IPS-NIHi7 (cell line): ENCODE results near the gene TNIK.
"Not testable (repeated sequence)": the region's sequence is repeated elsewhere in the genome, so short reads cannot be mapped to it uniquely, and the experiment has no call there.

Experiments used
- DNase-seq: peaks from one replicate; pipeline ENCODE4 v3.0.0; 2012; ENCODE audit warnings: mixed read lengths; ENCODE audit errors: extremely low spot score

The TNIK gene

DNA sequence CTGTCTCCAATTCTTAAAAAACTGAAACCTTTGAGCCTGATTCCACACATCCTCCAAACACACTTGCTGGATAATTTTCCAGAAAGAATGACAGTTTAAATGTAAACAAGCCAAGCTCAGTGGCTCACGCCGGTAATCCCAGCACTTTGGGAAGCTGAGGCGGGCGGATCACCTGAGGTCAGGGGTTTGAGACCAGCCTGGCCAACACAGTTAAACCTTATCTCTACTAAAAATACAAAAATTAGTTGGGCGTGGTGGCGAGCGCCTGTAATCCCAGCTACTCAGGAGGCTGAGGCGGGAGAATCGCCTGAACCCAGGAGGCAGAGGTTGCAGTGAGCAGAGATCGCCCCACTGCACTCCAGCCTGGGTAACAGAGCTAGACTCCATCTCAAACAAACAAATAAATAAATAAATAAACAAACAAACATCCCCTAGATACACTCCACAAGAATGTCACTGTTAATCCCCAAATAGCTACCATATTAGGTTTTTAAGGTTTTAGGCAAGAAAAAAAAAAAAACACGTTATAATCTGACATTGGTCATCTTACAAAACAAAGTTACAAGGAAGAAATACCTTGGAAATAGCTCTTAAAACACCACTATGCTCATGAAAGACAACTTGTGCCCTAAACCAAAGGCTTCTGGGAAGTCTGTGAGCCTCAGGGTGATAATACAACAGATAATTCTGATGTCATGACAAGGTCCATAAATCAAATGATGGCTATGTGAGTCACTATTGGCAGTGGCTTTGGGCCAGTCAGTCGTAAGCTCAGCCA lies 13.2 kb downstream of the TNIK start:
- no peak for DNase-seq

DNA sequence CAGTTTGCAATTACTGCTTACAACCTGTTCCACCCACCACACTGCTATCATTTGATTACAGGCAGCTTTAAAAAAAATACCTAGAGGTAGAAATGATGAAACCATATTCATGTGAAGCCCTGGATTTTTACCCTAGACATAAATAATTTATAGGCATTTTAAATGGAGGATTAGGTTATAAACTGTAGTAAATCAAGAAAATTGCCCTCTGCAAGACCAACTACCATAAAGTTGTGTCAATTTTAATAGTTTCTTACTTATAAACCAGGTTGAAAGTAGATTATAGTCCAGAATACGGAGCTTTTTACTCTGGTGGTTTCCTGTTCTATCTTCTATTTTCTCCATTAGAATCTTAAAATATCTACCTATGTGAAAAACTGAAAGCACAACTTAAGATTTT lies 13.9 kb downstream of the TNIK start:
- DNase-seq: no peak

DNA sequence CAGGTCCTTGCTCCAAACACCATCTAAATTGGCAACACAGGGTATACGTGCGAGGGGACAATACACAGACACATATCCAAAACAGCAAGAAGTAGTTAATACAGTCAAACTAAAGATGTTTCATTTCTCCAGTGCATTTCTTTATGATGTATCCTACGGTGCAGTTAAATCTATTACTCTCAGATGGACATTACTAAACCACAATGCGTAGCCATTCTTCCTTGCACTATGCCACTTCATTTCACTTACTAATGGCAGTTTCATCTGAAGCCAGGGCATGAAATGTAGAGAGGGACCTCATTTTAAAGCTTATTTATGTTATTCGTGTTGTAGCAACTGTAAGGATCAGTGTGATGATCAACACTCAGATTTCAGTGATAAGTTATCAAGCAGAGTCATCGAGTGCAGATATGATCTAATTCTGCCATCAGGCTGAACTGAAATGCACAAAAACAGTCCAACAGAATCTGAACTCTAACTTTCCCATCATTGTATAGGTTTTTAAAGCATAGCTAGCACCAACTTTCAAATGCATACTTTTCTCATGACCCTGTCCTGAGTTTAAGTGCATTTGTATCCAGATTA lies 14.5 kb downstream of the TNIK start:
- no peak for DNase-seq

DNA sequence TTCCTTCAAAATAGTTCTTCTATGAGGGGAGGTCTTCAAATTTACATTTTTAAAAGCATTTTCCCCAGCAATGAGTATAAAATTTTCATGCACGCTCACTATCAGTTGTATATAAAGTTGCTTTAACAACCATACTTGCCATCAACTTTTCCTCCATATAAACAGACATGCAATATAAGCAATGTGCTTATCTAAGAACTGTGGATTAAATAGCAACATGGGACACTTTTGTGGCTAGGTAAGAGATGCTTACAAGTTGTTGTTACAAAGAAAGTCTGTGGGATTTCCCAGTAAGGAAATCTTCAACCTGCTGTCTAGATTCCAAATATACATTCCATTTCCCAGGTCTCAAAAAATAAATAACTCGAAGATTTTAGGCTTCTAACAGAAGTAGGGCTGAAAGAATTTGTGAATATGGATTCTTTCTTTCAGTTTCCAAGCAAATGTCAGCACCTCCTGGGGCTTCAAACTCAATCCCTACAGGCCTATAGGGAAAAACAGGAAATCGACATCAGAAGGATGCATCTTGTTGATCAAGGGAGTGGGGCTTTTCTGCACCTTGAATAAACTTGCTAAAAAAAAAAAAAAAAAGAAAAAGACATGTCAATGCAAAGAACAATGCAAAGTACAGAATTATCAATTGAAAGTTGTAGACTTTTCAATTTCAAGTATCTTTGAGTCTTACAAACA lies 16.1 kb downstream of the TNIK start:
- no peak for DNase-seq

DNA sequence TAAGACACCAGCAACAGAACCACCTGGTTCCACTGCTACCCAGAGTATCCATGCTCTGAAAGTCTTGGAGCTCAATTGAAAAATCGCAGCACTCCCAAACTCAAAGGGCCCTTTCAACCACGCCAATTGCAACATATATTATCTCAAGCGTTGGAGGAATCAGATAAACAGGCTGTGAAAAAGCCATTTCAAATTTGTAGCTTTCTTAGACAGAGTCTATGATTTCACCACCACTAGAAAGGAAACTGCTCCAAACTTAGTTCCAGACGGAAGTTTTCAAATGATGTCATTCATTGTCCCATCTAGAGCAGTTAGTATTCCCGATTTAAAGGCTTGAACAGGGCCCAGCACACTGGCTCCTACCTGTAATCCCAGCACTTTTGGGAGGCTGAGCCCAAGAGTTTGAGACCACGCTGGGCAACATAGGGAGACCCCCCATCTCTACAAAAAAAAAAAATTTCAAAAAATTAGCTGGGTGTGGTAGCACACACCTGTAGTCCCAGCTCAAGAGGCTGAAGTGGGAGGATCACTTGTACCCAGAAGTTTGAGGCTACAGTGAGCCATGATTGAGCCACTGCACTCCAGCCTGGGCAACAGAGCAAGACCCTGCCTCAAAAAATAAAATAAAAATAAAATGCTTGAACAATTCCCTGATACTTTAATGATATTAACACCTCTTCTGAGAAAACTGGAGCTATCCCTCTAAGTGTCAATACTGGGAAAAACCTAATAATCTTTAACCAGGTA lies 16.8 kb downstream of the TNIK start:
- DNase-seq: no peak

DNA sequence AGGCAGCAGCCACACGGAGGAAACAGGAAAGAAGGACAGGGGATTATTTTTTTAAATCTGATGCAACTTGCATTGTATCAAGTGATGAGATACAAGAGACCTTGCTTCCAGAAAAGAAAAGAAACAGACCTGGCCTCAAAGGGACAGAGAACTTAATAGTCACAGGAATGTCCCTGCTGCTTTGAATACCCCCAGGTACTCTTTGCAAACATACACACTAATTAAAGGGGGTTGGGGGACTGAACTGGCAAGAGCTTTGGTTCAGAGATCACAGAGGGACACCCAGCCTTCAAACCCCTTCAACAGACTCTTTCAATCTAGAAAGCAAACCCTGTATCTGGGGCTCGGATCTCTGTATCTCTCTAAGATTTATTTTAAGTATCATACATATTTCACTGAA lies 18.0 kb downstream of the TNIK start:
- DNase-seq: no peak

DNA sequence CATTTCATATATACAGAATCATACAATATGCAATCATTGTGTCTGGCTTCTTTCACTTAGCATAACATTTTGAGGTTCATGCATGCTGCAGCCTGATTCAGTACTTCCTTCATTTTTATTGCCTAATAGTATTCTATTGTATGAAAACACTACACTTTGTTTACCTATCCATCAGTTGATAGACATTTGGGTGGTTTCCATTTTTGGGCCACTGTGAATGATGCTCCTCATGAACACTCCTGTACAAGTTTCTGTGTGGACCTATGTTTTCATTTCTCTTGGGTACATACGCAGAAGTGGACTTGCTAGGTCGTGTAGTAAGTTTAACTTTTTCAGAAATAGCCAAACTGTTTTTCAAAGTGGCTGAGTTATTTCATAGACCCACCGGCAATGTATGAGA lies 18.8 kb downstream of the TNIK start:
- no peak for DNase-seq

DNA sequence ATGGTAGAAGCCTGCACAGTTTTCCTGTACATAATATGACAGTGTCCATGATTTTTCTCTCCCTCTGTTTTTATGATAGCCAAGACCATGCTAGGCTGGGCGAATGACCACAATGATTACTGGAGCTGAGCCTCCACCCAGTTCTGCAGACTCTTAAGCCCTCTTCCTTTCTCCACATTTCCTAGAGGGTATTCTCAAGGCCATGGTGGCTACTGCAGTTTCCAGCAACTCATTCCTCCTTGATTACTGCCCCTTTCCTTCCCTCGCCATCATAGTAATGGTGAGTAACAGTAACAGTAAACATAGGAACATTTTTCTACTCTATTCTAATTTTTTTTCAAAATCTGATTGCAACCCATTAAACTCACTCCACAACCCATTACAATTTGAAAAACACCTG lies 20.2 kb downstream of the TNIK start:
- no peak for DNase-seq

DNA sequence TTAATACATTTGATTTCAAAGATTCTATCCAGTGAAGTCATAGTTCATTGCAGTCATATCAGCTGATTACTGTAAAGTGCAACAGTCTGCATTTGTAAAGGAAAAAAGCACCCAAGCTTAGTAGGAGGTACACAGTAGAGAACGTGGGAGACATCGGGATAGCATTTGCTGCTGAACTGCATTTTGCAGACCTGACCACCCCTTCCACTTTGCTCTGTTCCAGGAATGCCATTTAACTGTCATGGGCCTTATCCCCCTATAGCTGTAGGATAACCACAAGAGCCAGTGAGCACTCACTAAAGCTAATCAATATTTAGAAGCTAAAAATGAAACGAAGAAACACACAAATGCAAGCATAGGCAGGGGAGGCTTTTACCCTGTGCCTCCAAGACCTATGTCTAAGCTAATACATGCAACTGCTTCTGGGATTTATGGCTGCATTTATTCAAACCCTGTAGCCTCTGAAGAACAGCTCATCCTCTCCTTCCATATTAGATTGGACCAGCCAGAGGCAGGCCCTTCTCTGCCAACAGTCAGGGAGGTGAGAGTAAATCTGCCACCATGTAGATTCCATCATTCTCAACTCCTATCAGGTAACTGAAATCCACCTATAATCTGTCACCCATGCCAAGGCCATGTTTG lies 23.0 kb downstream of the TNIK start:
- no peak for DNase-seq

DNA sequence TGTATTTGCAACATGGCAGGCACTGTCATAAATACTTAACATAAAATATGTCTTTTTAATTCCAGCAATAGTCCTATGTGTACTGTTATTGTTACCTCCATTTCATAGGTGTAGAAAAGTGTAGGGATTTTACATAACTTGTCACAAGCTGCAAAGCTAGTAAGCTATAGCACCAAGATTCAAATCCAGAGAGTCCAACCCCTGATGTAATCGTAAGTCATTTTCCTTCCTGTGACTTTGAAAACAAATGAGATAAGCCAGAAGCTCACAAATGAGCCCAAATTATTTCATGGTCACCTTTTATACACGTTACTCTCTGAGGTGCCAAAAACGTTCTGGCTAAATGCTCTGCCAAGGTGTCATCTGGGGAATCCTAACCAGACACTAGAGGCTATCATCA lies 23.8 kb downstream of the TNIK start:
- no peak for DNase-seq

DNA sequence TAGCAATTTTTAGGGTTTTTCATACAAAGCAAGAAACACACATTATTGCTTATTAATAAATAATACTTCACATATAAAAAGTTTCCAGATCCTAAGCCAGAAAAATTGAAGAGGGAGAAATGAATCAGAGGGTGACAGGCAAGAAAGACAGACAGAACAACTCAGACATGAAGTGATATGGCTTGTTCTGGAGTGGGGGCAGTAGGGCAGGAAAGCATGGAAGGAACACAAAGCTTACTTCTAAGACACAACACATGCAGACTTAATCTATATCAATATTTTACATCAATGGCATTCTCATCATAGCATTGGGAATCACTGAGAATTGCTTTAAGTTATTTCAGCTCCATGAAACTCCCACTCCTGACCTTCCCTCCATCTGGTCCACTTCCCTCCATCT lies 24.4 kb downstream of the TNIK start:
- DNase-seq: no peak

DNA sequence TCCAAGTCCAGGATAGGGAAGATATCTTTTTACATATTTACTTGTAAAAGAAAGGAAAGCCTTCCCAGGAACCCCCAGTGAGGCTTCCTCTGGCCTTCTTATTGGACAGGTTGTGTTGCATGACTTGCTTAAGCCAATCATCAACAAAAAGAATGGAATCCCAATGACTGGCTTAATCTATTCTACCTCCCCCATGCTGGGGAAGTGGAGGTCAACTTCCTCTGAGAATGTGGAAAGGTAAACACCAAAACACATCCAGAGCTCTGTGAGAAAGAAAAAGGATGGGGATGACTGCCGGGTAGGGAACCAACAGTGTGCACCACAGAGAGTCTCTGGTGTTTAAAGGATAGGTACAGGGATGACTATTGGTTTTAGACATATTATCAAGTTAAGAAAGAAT lies 25.1 kb downstream of the TNIK start:
- DNase-seq: no peak

DNA sequence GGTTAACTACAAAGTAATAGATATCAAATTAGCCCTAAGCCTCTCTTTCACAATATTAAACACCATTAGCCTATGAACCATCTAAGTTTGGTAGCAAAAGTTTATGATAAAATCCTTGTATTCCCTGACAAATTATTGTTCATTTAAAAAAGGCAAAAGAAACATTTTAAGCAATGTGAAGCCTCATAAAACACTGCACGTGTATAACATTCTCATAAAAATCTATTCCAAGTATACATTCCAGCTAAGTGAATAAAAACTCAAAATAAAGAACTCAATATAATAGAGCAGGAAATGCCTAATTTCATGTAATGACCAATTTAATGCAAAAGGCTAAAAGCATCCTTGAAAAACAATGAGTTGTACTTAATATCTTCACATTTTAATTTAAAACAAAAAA lies 27.7 kb downstream of the TNIK start:
- DNase-seq: no peak

DNA sequence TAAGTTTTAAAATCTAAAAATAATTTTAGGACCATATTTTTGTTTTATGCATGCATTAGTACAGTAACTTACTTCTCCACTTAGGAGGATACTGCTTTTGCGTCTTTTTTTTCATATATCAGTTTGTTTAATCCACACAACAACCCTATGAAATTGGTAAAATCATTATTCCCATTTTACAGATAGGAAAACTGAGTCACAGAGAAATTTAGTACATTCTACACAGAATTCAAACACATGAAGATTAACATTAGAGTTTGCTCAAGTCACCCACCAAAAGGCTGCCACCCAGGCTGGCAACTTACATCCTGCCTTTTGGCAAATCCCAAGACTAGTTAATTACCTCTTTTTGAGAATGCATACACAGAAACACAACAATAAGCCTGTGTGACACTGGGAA lies 28.7 kb downstream of the TNIK start:
- no peak for DNase-seq

DNA sequence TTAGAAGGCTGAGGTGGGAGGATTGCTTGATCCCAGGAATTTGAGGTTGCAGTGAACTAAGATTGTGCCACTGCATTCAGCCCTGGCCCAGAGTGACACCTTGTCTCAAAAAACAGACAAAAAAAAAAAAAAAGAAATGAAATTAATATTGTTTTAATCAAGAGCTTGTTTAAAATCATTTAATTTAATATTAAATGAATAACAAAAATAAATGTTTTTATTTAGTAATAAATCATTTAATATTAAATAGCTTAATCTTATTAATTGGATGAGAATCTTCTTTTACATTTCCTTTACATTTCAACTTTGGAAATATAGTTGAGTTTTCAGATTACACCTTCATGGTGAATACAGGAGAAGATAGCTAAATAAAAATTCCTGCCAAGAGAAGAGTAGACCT lies 29.7 kb downstream of the TNIK start:
- DNase-seq: no peak

DNA sequence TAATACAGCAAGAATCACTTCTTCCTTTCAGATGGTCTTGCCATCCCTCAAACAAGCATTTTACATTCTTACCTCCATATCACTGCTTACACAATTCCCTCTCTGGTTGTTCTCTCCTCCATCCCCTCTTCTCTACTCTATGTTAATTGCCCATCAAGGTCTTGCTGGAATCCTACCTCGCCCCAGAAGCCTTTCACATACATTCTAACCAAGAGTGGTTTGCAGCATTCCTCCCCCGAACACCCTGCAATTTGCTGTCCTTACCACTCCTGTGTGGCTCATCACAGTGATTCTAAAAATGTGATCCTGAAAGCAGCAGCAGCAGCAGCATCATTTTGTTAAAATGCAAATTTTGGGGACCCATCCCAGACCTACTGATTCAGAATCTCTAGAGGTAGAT lies 30.6 kb downstream of the TNIK start:
- DNase-seq: peak; percentile 29

DNA sequence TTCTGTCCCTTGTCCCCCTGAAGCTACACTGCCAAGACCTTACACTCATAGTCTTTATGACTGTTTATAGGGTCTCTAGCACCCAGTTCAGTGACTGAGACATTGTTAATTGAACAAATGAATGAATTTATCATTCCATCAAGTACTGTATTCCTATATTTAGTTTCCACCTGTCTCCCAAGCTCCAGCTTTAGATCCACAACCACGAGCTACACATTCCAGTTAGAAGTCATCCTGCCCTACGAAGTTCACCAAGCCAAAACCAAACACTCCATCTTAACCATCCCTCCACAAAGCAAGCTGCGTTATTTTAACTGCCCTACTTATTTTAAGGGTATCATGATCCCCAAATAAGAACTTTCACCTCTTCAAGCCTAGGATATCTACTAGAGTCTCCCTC lies 31.3 kb downstream of the TNIK start:
- no peak for DNase-seq

DNA sequence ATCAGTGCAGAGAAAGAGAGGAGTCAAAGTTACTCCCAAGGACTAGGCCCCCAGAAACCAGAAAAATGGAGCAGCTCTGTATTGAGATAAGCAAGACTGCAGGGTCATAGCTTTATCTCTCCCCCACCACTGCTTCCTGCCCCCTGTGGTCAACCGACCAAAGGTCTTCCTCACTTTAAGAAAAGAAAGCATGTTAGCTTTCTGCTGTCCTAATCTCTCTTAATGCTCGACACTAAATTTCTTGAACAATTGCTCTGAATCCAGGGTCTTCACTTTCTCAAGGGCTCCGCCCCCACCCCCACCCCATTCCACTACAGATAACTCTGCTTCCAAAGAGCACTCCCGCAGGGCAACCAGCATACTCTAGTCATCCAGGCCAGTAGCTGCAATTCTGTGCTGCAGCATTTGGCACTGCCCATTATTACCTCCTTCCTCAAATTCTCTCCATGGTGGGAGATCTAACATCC lies 31.9 kb downstream of the TNIK start:
- peak; percentile 57 for DNase-seq

DNA sequence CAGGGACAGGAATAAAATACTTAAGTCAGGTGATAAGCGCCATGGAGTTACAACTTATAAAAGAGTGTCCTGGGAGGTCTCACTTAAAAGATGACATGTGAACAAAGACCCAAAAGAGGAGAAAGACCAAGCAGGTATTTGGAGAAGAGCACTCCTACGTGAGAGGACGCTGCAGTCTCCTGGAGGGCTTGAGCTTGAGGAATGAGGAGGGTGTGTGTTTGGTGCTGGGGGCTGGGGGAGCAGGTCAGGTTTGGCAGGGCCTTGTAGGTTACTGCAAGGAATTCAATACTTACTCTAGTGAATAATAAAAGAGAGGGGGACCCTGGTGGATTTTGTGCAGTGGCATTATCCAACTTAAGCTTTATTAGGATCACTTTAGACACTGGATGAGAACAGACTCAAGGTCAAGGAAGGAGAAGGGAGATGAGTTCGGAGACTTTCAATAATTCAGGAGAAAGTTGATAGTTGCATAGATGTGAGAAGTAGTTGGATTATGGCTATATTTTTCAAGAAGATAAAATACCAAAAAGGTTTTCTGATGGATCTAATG lies 32.4 kb downstream of the TNIK start:
- peak; percentile 28 for DNase-seq

DNA sequence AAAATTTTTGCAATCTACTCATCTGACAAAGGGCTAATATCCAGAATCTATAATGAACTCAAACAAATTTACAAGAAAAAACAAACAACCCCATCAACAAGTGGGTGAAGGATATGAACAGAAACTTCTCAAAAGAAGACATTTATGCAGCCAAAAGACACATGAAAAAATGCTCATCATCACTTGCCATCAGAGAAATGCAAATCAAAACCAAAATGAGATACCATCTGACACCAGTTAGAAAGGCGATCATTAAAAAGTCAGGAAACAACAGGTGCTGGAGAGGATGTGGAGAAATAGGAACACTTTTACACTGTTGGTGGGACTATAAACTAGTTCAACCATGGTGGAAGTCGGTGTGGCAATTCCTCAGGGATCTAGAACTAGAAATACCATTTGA lies 36.1 kb downstream of the TNIK start:
- DNase-seq: not testable (repeated sequence)

DNA sequence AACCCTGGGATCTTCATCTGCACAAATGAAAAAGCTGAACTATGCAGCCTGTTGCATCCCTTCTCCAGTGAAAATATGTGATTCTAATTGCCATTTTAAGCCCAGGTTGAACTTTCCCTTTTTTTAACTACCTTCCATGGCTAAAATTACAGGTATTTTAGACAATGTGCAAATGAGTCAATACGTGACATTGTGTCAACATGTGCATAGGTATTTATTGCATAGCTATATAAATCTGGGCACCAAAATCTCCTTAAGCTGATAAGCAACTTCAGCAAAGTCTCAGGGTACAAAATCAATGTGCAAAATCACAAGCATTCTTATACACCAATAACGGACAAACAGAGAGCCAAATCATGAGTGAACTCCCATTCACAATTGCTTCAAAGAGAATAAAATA lies 37.4 kb downstream of the TNIK start:
- not testable (repeated sequence) for DNase-seq

DNA sequence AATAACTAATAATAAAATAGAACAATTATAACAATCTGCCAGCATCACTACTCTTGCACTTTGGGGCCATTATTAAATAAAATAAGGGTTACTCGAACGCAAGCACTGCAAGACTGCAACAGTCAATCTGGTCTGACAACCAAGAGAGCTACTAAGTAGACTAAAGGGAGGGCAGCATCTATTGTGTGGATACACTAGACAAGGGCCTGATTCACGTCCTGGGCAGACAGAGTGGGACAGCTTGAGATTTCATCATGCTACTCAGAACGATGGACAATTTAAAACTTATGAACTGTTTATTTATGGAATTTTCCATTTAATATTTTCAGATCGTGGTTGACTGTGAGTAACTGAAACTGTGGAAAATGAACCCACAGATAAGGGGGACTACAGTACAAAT lies 39.5 kb downstream of the TNIK start:
- DNase-seq: no peak
